K562 (cell line): ENCODE measurements around the gene AK2. TPM values are rescaled to one million over a fixed set of nuclear protein-coding genes. Genes with fewer than 3 reads are reported as not detected.
A peak's percentile ranks its signal among the peaks of the same experiment; 100 is the strongest.

Experiments
- CCAR2 ChIP-seq: fragments of 200-400 bp; formaldehyde crosslinking; IDR thresholded peaks from 2 replicates; pipeline ENCODE4 v1.6.1; 2017; ENCODE audit warnings: mild to moderate bottlenecking, low read depth, low read length
- DPF2 ChIP-seq: fragments of 450-650 bp; IDR thresholded peaks from 2 replicates; pipeline ENCODE4 v1.6.1; 2016
- EZH2 ChIP-seq: IDR thresholded peaks from 2 replicates; pipeline ENCODE4 v1.6.1; 2012; ENCODE audit warnings: low read depth, mild to moderate bottlenecking, inconsistent platforms, low read length, borderline replicate concordance
- HIVEP1 ChIP-seq: fragments of 250-450 bp; sonication (Bioruptor Pico); IDR thresholded peaks from 2 replicates; pipeline ENCODE4 v1.4.0; 2020; ENCODE audit warnings: mild to moderate bottlenecking
- NFE2 ChIP-seq: IDR thresholded peaks from 2 replicates; pipeline ENCODE4 v1.6.1; 2014; ENCODE audit warnings: antibody characterized with exemption, low read depth
- NR1H2 ChIP-seq: sonication (generic); formaldehyde crosslinking; IDR thresholded peaks from 2 replicates; pipeline ENCODE4 v1.4.0; 2020; ENCODE audit warnings: mild to moderate bottlenecking, missing genetic modification reagents
- PHF21A ChIP-seq: fragments of 450-650 bp; IDR thresholded peaks from 2 replicates; pipeline ENCODE4 v1.6.1; 2017; ENCODE audit warnings: low read depth, borderline replicate concordance
- POLR2A ChIP-seq: fragments of 450-650 bp; conservative IDR thresholded peaks from 2 replicates; pipeline ENCODE4 v1.6.1; 2016
- PTTG1 ChIP-seq: fragments of 450-650 bp; IDR thresholded peaks from 2 replicates; pipeline ENCODE4 v1.6.1; 2016; ENCODE audit warnings: low read depth, mild to moderate bottlenecking, missing genetic modification characterization, missing compliant biosample characterization
- RBM39 ChIP-seq: fragments of 200-400 bp; formaldehyde crosslinking; optimal IDR thresholded peaks from 2 replicates; pipeline ENCODE3; 2018; ENCODE audit warnings: low read depth, low read length
- RFX7 ChIP-seq: fragments of 250-450 bp; sonication (Bioruptor Pico); IDR thresholded peaks from 2 replicates; pipeline ENCODE4 v1.5.1; 2021; ENCODE audit warnings: mild to moderate bottlenecking
- SAFB ChIP-seq: fragments of 200-400 bp; formaldehyde crosslinking; IDR thresholded peaks from 2 replicates; pipeline ENCODE4 v1.6.1; 2017; ENCODE audit warnings: low read depth, low read length, borderline replicate concordance
- SIRT6 ChIP-seq: IDR thresholded peaks from one replicate; pipeline ENCODE4 v1.6.1; 2012; ENCODE audit warnings: low read depth, mild to moderate bottlenecking, control low read depth, inconsistent platforms, low read length, moderate library complexity
- STAT5B ChIP-seq: fragments of 250-450 bp; sonication (Bioruptor Pico); IDR thresholded peaks from 2 replicates; pipeline ENCODE4 v1.8.0; 2021; ENCODE audit warnings: mild to moderate bottlenecking, inconsistent platforms
- YY1 ChIP-seq, 3 experiments: IDR thresholded peaks; 2 replicates each; pipeline ENCODE4 v1.6.1; 2011; ENCODE audit warnings: low read length in 2 of 3, mild to moderate bottlenecking in 2 of 3, moderate library complexity in 2 of 3, borderline replicate concordance in 1 of 3, control low read depth in 1 of 3, low read depth in 1 of 3; ENCODE audit not compliant: insufficient read depth in 3 of 3, insufficient replicate concordance in 2 of 3, control insufficient read depth in 1 of 3, insufficient read length in 1 of 3; ENCODE audit errors: extremely low read depth in 1 of 3
- ZNF165 ChIP-seq: fragments of 250-450 bp; sonication (Bioruptor Pico); IDR thresholded peaks from 2 replicates; pipeline ENCODE4 v1.4.0; 2020; ENCODE audit warnings: borderline replicate concordance
- polyA plus RNA-seq, 8 experiments: library from polyadenylated mRNA; depleted of rRNA in 4 of 8; stranded (reverse) in 5 of 8; unstranded in 3 of 8; fragments of >200 nt; fragmentation: Nextera tagmentation in 2 of 8; fragmentation: Illumina TruSeq in 1 of 8; extraction: Ambion mirVana in 2 of 8; extraction: Trizol in 1 of 8; gene quantifications; 2 replicates each; pipeline versions ENCODE4 v1.2.1 to v1.2.3, GENCODE V29; 2011 to 2014; ENCODE audit warnings: inconsistent platforms in 1 of 8, missing spikeins in 1 of 8
- total RNA-seq, 7 experiments: library from RNA; depleted of rRNA in 6 of 7; stranded (reverse); fragments of >200 nt in 6 of 7; fragmentation: Illumina TruSeq in 2 of 7; extraction: Trizol in 2 of 7; gene quantifications; 2 replicates each; pipeline versions ENCODE4 v1.2.1 to v1.2.3, GENCODE V29; 2011 to 2021; ENCODE audit warnings: low replicate concordance in 1 of 7
- TF ChIP-seq, protein P1 (sequence below), 3 experiments: fragments of 200-800 bp in 1 of 3; fragments of 250-450 bp in 1 of 3; fragments of 450-650 bp in 1 of 3; sonication (Bioruptor Pico) in 1 of 3; sonication (Bioruptor generic) in 1 of 3; formaldehyde crosslinking in 1 of 3; IDR thresholded peaks; 2 replicates each; pipeline versions ENCODE4 v1.6.1 to v1.8.0; 2016 to 2022; ENCODE audit warnings: mild to moderate bottlenecking in 2 of 3, missing genetic modification characterization in 2 of 3, missing compliant biosample characterization in 1 of 3, moderate library complexity in 1 of 3

AK2 gene
- total and polyA plus RNA-seq, 9 of the 15 experiments (the other 6 are each of a cell fraction or from before 2014, with no cell fraction given), result 105 to 1,050 (median 509) TPM

DNA sequence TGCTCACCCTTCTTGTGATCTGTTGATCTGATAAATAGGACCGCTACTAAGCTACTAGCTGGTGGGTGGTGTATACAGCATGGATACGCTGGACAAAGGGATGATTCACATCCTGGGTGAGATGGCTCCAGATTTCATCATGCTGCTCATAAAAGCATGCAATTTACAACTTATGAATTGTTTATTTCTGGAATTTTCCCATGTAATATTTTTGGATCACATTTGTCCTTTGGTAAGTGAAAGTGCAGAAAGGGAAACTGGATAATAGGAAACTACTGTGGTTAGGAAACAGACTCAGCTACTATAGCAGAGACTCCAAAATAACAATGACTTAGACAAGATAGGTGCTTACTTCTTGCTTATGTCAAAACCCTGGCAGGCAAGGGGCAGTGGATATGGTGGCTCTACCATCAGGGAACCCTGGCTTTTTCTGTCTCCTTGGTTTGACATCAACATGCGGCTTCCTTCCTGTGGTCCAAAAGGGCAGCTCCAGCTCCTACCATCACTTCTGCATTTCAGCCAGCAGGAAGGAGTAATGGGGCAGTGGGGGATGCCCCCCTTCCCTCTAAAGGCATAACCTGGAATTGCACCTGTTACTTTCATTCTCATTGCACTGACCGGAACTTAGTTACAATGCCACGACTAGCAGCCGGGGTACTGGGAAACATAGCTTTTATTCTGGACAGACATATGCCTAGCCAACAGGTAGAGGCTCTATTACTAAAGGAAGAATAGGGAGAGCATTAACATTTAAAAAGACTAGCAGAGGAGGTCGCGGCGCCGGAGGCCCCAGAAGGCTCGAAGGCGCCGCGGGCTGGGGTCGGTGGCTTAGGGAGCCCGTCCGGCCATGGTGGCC is 13.8 kb upstream of the AK2 start (continued):
- TF ChIP-seq, protein P1, sequence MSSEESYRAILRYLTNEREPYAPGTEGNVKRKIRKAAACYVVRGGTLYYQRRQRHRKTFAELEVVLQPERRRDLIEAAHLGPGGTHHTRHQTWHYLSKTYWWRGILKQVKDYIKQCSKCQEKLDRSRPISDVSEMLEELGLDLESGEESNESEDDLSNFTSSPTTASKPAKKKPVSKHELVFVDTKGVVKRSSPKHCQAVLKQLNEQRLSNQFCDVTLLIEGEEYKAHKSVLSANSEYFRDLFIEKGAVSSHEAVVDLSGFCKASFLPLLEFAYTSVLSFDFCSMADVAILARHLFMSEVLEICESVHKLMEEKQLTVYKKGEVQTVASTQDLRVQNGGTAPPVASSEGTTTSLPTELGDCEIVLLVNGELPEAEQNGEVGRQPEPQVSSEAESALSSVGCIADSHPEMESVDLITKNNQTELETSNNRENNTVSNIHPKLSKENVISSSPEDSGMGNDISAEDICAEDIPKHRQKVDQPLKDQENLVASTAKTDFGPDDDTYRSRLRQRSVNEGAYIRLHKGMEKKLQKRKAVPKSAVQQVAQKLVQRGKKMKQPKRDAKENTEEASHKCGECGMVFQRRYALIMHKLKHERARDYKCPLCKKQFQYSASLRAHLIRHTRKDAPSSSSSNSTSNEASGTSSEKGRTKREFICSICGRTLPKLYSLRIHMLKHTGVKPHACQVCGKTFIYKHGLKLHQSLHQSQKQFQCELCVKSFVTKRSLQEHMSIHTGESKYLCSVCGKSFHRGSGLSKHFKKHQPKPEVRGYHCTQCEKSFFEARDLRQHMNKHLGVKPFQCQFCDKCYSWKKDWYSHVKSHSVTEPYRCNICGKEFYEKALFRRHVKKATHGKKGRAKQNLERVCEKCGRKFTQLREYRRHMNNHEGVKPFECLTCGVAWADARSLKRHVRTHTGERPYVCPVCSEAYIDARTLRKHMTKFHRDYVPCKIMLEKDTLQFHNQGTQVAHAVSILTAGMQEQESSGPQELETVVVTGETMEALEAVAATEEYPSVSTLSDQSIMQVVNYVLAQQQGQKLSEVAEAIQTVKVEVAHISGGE (CRISPR knock-in tag; IDR thresholded peaks at IDR 0.05), result no peak
- no peak for TF ChIP-seq STAT5B (CRISPR knock-in tag)
- TF ChIP-seq EZH2, result no peak
- TF ChIP-seq YY1 (IDR thresholded peaks at IDR 0.05; ENCODE audit: borderline replicate concordance in 1 of 3, control insufficient read depth in 1 of 3, extremely low read depth in 1 of 3, insufficient read depth in 3 of 3, insufficient read length in 1 of 3, insufficient replicate concordance in 2 of 3, low read depth in 1 of 3, low read length in 2 of 3), result no peak
- no peak for TF ChIP-seq NR1H2 (CRISPR knock-in tag)
- TF ChIP-seq SIRT6, result no peak
- no peak for TF ChIP-seq NFE2
- TF ChIP-seq DPF2, result peak; percentile 56
- no peak for TF ChIP-seq CCAR2
- TF ChIP-seq PHF21A, result no peak
- no peak for TF ChIP-seq POLR2A
- TF ChIP-seq SAFB, result no peak
- TF ChIP-seq RBM39, result no peak
- TF ChIP-seq HIVEP1, result no peak
- no peak for TF ChIP-seq RFX7 (CRISPR knock-in tag)
- peak; percentile 59; the same call in 1 of the 2 replicates for TF ChIP-seq PTTG1 (tag)
- no peak for TF ChIP-seq ZNF165 (CRISPR knock-in tag)
